ENCODE data around the gene DACT2. TPM values are rescaled to one million over a fixed set of nuclear protein-coding genes. Genes with fewer than 3 reads are reported as not detected.

The DACT2 gene
- total and polyA plus RNA-seq, 2 of the 8 experiments (the other 6 are each of a cell fraction or from before 2014, with no cell fraction given): 2.9 to 3.1 TPM

DNA sequence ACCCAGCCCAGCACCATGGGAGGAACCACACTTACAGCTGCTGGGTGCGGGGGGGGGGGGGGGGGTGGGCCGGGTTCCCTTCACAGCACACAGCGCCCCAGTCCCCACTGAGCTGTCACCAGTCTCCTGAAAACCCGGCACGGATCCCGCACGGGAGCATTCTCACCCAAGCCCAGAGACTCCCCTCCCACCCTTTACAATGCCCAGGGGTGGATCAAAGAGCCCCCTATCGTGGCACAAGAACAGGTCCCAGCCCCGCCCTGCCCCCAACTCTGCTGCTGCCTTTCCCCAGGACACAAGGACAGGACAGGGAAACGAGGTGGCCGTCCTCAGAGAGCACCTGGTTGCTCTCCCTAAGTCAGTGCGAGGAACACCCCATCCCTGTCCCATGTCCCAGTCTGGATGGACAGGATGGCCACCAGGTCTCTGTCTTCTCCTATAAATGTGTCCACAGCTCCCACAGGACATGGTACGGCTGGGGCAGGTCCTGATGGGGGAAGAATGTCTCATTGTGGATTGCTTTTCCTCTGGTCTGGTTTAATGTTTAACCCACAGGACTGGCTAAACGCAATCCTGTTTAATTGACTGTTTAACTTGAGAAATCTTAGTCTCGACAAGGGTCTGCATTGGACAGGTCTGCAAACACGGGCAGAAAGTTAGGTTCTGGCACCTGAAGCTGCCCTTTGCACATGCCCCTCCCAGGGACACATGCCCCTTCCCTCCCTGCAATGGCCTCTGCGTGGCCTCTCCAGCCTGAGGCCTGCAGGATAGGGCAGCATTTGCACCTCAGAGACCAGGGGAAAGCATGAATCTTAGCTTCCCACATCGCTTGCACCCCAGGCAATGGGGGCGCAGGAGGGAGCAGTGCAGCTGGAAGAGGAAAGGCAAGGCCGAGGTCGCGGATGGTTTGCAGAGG, 45.3 kb downstream of the DACT2 start:
- ChIA-PET POLR2A (ENCODE audit: partially characterized antibody) (no interaction called here), CTCF (ENCODE audit: partially characterized antibody) (interaction anchor here (1.0 to 1.8 kb wide), 5 partner anchors 11 to 81 kb away, joined by 3 to 6 read pairs (median 3); no protein-coding TSS in a partner anchor)
- Histone ChIP-seq H3K4ac (replicated peaks; ENCODE audit: insufficient read length, low read depth, low read length) (no peak overlapping the region), H4K20me1 (replicated peaks in 1 of 2; ENCODE audit: control insufficient read depth in 1 of 2, insufficient read depth in 2 of 2, low read length in 2 of 2) (peaks cover 0 to 4% of the 10 kb centered on the region in 2 experiments), H3K14ac (ENCODE audit: insufficient read length) (no peak overlapping the region), H2AFZ (ENCODE audit: low read length) (0 out of 2 replicates have a peak overlapping the region, but pooled peaks have one; percentile 65), H4K91ac (replicated peaks; ENCODE audit: insufficient read length, low read length) (no peak overlapping the region), H3K9ac (replicated peaks in 1 of 4; ENCODE audit: extremely low read depth in 1 of 4, low read depth in 3 of 4, low read length in 3 of 4) (no peak overlapping the region), H3K27me3 (replicated peaks in 1 of 4; ENCODE audit: control insufficient read depth in 3 of 4, extremely low read depth in 1 of 4, insufficient read depth in 3 of 4, low read length in 3 of 4) (no peaks in the 10 kb centered on the region; a peak in 1 of 7 replicates), H2BK15ac (ENCODE audit: low read length) (0 out of 2 replicates have a peak overlapping the region, but pooled peaks have one; percentile 2), H3K27ac (ENCODE audit: low read depth, low read length) (no peak overlapping the region), H3K18ac (ENCODE audit: extremely low read depth, low read length) (no peak overlapping the region; the same call in 1 of the 2 replicates), H3K56ac (replicated peaks; ENCODE audit: insufficient read length, low read depth, low read length) (no peak overlapping the region), H3K4me2 (ENCODE audit: insufficient read depth in 1 of 2, low read depth in 2 of 2, low read length in 2 of 2) (0 out of 4 replicates have a peak overlapping the region, but pooled peaks of 1 of the 2 experiments have one; percentile 12), H3K4me3 (ENCODE audit: extremely low read depth in 1 of 4, insufficient read depth in 2 of 4, low read depth in 3 of 4, low read length in 4 of 4) (no peak overlapping the region), H3K79me2 (ENCODE audit: control insufficient read depth in 1 of 2, insufficient read depth in 2 of 2, low read length in 2 of 2) (no peaks in the 10 kb centered on the region), H3K23me2 (ENCODE audit: low read depth, low read length) (peaks cover 7% of the 10 kb centered on the region; the same call in 1 of the 2 replicates), H4K5ac (ENCODE audit: insufficient read length, low read depth, low read length) (no peak overlapping the region), H2BK5ac (ENCODE audit: low read depth, low read length) (no peak overlapping the region), H3K23ac (ENCODE audit: insufficient read length) (no peak overlapping the region), H4K8ac (ENCODE audit: extremely low read depth, insufficient read depth, low read length) (no peak overlapping the region), H2BK120ac (replicated peaks; ENCODE audit: low read depth, low read length) (no peak overlapping the region), H3K79me1 (ENCODE audit: low read depth, low read length) (0 out of 2 replicates have a peak, but pooled peaks cover 2% of the 10 kb centered on the region), H2AK5ac (ENCODE audit: low read depth, low read length) (no peak overlapping the region), H2BK20ac (ENCODE audit: low read length) (no peak overlapping the region), H3K36me3 (ENCODE audit: control insufficient read depth in 2 of 4, insufficient read depth in 4 of 4, low read length in 3 of 4) (no peaks in the 10 kb centered on the region), H3K4me1 (replicated peaks in 1 of 4; ENCODE audit: control insufficient read depth in 3 of 4, insufficient read depth in 4 of 4, low read length in 3 of 4) (peaks cover 0 to 17% (median 7%) of the 10 kb centered on the region in 4 experiments; a peak in 6 of 7 replicates), H2BK12ac (ENCODE audit: low read depth, low read length) (no peak overlapping the region), H3K9me3 (ENCODE audit: insufficient read depth in 2 of 2, low read depth in 1 of 2, low read length in 1 of 2) (no peaks in the 10 kb centered on the region)
- FAIRE-seq (peak; percentile 19), DNase-seq (ENCODE audit: low read depth in 1 of 2, low spot score in 2 of 2) (no peak)
- no peak for TF ChIP-seq ATF2 (IDR thresholded peaks at IDR 0.05; ENCODE audit: low read length)
- 0 out of 2 replicates have a peak, but pooled peaks have one; percentile 9 for TF ChIP-seq SP1 (IDR thresholded peaks at IDR 0.05; ENCODE audit: low read depth, low read length)
- no peak for TF ChIP-seq MAFK (IDR thresholded peaks at IDR 0.05; ENCODE audit: low read depth, low read length)
- TF ChIP-seq TEAD4 (IDR thresholded peaks at IDR 0.05; ENCODE audit: low read depth, low read length): no peak
- no peak for TF ChIP-seq SRF (IDR thresholded peaks at IDR 0.05; ENCODE audit: low read depth, low read length)
- WGBS, 2 experiments (ENCODE audit: extremely low coverage in 1 of 2, insufficient coverage in 1 of 2, insufficient read length in 1 of 2, insufficient replicate concordance in 2 of 2, low coverage in 1 of 2, low lambda C conversion rate in 2 of 2, missing lambda C conversion rate in 1 of 2): 69% methylated on average over 9 of the region's 22 CpGs; no CpG with 5 or more reads in 1 of the 2 experiments
